GM19328 (cell line): ENCODE measurements around the gene FAM222A.

Experiments used
- ATAC-seq: cut with Tn5 transposase; IDR thresholded peaks from one replicate; pipeline ENCODE4 v1.9.1; 2021; ENCODE audit warnings: mild to moderate bottlenecking, moderate library complexity; ENCODE audit not compliant: unreplicated experiment

Gene FAM222A

DNA sequence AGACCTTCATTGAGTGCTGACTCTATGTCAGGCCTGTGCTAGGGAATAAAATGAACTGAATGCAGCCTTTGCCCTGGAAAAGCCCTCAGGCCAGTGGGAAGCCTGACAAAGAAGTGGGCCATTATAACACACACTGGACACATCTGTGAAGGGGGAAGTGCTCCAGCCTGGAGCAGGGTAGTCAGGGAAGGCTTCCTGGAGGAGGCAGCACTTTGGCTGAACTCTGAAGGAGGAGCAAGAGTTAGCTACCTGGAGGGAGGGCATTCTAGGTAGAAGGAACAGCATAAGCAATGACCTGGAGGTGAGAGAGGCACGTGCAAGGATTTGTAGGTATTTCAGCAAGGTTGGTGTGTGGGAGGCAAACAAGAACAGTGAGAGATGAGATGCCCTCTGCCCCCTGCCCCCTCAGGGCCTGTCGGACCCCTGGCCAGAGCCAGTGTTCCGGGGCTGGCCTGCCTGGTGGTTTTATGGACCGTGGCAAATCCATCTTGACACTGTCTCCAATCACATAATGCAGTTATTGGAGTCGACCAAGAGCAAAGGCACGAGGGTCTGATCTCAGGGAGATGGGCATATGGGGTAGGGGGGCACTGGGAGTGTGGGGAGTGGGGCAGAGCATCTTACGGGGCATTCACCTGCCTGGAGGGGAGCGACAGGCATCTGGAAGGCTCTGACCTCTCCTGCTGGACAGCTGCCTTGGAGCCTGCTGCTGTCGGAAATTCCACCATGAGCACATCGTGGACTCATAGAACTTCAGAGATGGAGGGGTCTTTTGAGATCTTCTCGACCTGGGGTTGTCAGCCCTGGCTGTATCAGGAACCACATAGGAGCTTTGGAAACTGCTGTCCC, 2.7 kb upstream of the FAM222A start:
- no peak for ATAC-seq

DNA sequence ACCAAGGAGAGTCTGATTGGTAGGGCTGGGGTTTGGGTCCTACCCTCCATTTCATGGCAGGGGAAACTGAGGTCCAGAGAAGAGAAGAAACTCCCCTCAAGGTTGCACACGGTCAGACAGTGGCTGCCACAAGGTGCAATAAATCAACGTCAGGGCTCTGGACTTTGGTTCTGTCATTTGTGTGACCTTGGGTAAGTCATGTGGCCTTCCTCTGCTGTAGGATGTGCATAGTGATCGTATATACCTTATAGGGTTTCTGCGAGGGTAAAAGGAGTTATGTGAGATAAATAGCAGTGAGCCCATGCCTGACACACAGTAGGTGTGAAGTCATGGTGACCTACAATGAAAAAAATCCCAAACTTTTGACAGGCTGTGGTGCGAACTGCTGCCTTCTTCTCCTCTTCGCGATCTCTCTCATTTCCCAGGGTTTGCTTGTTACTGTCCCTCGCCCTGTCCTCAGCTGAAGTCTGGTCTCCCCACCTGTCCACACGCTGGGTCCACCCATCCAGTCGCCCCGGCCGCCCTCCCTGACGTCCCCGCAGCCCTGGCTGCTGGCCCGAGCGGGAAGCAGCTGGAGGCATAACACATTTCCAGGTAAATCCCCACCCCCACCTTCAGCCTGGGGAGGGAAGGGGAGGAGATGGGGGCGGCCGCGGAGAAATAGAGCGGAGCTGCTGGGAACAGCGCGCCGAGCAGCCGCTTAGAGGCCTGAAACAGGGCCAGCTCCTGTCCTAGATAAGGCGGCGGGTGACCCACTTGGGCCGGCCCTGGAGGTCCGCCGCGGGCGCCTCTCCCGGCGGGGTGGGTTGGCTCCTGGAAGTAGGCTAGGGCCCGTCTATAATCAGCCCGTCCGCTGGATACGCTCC, 1.8 kb upstream of the FAM222A start:
- ATAC-seq = no peak

DNA sequence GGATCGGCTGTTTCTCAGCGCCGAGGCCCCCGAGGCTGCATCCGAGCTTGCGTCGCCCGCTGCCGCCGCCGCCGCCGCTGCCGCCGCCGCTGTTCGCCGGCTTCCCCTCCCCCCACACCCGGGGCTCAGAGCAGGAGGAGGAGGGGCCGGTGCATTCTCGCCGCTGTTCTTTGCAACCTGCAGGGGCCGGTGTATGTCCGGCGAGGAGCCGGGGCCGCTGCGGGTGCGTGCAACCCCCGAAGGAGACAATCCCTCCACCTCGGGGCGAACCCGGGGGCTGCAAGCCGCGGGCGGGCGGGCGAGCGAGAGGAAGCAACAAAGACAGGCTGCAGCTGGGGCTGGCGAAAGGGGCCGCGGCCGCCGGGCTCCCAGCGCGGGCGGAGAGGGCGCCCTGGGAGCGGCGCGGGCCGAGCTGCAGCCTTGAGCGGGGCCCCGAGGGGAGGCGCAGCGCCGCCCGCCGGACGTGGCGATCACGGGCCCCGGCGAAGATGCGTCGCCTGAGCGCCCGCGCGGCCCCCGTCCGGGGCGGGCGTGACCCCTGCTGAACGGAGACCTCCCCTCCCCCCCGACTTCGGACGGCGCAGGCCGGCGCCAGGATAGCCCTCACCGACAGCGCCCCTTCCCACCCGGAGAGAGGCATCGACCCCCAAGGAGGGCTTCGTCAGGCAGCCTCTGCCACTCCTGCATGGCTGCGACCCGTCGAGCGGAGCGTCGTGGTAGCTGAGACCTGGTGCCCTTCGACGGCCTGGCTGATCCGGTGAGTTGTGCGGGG, 702 bp downstream of the FAM222A start:
- no peak for ATAC-seq

DNA sequence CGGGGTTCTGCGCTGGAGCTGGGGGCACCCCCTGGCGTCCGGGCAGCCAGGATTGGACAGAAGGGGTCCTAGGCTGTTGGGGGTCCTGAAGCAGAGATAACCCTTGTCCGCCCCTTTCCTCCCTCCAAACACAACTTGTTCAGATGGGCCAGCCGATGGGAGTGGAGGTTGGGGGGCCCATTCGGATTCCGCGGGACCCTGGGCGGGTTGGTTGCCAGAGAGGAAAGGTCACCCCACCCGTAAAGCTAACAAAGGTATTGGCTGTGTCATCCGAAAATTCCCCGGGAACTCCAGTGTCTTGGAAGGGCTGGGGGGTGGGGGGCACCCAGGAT, 1.3 kb downstream of the FAM222A start:
- no peak for ATAC-seq

DNA sequence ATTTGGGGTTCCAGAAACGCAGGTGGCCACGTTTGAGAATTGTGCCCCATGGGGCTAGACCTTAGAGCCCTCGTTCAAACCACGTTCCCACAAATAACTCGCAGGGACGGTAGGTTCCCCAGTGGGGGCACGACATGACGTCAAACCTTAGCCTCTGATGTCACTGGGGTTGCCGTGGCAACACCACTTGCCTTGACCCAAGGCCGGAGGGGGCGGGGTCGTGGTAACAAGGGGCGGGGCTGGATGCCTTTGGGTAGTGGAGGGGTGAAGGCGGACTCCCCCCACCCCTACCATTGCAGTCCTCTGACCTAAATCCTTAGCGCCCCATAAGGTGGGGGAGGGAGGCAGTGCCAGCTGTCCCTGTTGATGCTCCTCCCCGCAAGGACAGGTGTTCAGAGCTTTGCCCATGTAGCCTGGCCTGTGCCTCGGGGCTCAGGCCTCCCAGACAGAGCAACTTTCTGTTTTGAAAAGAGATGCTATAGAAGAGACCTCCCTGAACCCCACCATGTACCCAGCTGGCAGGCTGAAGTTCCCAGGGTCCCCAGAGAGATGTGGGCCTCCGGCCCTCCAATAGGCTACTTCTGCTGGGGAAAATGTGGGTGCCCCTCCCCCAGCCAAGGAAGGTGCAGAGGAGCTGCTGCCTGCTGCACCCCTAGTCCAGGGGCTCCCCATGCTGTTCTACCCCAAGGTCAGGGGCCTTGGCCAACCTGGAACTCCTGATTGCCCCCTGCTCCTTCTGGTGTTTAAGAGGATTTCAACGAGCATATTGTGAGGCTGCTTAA, 1.9 kb downstream of the FAM222A start:
- no peak for ATAC-seq

DNA sequence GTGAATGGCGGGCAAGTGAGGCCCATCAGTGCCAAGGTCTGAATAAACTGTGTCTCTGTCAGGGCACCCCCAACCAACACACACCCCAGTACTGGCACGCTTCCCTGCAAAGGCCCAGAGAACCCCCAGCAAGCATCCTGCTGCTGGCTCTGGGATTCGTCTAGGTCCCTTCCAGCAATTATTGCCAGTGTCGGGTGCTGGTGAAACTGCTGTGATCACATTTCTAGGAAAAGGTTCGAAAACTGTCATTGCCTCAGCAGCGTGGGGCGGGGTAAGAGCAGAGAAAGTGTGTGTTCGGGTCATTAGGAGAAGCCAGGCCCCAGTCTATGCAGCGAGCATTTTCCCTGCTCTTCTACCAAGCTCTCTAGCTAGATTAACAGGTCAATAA, 2.5 kb downstream of the FAM222A start:
- ATAC-seq = no peak

DNA sequence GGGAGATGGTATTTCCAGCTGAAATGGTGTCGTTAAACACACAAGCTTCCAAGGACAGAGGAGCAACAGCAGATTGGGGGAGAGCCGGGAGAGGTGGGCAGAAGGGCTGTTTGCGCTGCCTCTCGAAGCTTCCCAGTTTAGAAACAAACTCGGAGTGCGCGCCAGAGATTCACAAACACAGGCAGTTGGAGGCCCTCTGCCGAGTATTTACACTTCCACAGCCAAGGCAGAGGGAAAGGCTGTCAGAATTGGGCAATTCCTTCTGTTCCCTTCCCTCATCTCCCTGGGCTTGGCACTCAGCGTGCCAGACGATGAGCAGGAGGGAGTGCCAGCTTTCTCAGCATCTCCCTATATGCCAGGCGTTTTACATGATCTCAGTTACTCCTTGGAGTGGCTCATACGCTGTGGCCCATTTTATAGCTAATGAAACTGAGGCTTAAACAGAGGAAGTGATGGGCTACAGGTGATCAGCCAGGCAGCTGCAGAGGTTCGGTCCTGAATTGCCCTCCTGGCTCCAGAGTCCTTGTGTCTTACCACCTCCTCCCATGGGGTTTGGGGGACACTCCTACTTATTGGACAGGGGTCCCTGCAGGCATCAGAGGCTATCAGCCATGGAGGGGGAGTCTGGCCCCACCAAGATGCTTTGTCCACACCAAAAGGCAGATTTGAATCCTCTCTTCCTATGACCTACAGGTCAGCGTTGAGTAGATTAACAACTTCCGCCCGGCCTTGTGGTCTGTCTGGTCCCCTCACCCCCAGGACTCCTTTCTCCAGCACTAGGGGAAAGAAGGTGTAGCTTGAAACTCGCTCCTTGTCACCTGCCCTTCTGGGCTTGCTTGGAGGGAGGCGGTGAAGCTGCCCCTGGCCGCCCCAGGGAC, 3.1 kb downstream of the FAM222A start:
- ATAC-seq = no peak

DNA sequence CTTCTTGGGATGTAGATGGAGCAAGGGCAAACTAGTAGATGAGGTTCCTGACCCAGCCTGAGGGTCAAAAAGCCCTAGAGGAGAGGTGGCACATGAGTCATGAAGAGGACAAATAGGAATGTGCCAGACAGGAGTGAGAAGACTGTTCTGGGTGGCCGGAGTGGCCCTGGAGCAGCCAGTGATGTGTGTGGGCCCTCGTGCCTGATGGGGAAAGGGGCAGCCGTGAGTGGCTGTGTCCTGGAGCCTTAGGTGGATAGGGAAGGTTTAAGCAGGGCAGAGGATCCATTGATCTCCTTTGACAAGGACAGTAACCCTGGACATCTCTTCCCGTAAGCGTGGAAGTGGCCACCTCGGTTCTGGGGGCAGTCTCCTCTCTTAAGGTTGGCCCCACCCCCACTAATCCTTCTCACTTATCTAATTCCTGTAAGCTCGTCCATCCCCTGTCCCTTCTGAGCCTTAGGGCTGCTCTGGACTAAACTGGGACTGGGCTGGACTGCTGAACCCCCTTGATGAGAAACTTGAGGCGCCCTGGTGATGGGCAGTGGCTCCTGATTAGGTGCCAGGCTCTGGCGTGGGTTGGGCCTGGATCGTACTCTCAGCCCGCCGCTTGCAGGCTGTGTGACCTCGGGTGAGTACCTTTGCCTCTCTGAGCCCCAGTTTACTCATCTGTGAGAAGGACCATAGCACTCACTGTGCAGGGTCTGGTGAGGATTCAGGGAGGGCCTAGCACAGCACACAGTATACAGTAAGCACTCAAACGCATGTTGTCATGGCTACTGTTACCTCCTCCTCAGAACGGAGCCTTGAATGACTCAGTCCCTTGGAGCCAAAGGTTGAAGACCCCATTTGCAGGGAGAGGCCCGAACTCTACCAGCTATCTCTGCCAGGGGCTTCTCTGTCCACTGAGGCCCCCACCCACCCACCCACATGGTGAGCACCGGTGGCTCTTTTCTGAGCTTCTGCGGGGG, 4.0 kb downstream of the FAM222A start:
- no peak for ATAC-seq

DNA sequence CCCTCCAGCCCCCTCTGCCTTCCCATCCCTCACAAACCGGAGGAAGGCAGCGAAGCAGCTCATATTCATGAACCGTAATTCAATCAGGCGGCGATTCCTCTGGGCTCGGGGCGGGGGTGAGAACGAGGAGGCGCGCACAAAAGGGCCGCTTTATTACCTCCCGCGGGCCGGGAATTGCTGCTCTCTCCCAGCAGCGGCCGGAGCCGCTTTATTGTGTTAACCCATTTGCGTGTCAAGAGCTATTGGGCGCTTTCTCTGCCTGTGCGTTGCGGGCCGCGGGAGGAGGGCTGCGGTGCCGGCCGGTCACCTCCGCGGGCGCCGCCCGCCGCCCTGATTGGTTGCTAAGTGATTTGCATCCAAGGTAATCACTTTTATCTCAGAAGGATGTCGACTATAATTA, 4.8 kb downstream of the FAM222A start:
- no peak for ATAC-seq

DNA sequence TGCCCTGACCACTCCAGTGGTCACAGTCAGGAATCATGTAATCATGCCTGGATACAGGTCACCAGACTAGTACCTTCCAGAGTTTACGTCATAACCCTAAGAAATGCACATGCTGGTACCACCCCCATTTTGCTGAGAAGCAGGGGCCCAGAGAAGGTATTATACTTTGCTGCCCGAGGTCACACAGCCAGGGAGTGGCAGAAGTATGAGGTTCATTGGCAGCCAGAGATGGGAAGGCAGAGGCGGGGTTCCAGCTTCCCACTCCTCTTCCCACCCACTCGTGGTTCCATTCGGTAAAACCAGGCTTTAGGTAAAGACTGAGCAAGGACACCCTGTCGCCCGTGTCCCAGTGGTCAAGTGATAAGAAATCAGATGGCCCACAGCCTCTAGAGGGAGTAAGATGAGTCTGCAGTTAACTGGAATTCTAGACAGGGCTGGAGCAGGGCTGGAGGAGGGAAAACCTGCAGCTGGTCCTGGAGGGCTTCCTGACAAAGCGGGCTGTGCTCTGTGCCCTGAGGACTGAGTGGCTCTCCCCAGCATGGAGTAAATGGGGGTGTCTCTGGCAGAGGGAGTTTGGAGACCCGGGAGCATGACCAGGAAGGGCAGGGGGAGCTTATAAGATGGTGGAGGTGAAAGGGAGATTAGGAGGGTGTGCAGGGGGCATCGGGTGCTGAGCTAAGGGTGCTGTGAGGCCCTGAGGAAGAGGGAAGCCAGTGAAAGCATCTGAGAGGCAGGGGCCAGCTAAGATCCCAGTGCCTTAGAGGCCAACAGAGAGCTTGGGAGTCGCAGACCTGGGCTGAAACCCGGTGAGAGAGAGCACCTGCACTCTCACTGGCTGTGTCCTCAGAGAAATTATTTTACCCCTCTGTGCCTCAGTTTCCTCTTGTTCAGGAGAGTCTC, 5.7 kb downstream of the FAM222A start:
- no peak for ATAC-seq

DNA sequence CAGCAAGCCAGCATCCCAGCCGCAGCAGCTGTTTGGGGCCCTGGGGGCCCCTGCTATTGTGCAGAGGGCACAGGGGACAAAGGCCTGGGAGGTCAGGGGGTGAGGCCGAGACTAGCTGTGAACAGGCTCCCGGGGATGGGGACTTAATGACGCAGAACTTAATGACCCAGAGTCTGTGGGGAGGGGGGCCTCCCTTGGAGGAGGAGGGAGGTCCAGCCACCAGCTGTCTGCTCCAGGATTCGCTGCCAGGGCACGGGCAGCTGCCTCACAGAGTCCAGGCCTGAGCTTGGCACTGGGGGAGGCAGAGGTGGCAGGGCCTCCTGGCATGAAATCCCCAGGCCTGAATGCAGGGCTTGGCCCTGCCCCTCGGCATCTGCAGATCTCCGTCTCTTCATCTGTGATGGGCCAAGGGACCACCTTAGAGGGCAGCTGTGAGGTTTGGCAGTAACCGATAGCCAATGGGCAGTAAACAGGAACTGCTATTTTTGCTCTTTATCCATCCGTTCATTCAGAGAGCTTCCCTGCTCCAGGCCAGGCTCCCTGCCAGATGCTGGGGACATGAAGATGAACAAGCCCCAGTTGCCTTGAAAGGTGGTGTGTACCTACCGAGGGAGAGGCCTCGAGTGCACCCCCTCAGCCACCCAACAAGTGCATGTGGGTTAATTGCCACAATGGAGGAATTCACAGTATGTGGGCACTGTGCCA, 6.7 kb downstream of the FAM222A start:
- ATAC-seq = no peak

DNA sequence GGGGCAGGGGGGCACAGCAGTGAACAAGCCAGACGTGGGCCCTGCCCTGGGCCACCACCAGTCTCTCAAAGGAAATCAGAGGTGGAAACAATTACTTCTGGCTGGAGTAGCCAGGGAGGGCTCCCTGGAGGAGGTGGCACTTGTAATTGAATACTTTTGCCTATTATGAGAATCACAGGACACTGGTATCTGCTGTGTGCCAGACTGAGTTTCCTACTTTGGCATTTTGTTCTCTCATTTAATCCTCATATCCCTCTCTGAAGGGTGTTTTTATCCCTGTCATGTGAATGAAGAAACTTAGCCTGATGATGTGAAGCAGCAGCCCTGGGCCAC, 7.2 kb downstream of the FAM222A start:
- ATAC-seq = no peak

DNA sequence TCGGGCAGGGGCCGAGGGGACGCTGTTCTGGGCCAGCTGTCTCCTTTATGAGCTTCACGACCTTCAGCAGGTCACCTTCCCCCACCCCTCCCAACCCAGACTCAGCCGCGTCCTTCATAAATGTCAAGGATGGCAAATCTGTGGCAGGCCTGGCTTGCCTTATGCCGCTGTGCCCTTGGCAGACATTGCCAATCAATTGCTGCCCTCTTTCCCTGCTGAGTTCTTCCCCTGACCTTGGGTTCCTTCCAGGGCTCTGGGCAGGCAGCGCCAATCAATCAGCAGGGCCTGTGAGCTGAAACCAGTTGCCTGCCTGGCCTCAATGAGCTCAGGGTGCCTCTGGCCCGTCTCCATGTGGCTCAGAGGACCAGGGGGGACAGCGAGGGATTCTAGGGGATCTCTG, 7.7 kb downstream of the FAM222A start:
- ATAC-seq = no peak

DNA sequence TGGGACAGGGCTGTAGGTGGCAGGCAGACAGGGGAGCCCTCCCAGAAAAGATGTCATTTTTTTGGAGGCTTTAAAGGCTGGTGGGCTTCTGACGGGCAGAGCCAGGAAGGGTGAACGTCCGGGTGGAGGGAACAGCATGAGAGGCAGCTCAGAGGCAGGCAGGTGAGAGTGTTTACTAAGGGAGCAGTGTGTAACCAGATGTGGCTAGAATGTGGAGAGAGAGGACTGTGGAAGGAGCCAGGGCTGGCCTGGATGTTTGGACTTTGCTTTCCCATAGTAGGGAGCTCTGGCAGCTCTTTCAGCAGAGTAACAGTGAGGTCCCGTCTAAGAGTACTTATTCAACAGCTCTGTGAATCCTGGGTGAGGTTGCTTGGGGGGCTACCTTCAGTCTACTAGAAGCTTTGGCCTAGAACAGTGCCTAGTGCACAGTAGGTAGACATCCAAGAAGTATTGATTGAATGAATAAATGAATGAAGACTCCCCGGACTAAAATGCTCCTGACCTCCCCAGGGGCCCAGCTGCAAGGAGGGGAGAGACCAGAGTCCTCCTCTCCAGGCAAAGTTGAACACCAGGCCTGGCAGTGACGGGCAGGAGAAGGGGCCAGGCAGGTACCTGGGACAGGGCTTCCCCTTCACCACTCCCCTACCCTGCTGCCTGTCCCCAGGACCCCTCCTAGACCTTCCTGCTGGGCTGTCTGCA, 8.5 kb downstream of the FAM222A start:
- no peak for ATAC-seq

DNA sequence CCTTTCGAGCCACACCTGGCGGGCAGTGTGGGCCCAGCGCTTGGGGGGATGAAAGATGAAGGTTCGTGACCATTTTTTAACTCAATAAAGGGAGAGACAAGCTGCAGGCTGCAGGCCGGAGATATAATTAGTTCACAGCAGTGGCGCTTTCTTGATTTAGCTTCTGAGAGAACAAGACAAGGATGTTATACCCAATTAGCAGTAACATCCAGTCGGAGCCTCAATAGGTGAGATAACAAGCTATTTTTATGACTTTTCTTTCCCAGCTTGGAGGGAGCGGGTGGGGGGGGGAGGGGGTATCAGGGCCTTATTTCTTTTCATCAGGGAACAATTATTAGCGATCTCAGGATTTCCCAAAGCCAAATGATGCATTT, 9.1 kb downstream of the FAM222A start:
- ATAC-seq = no peak

DNA sequence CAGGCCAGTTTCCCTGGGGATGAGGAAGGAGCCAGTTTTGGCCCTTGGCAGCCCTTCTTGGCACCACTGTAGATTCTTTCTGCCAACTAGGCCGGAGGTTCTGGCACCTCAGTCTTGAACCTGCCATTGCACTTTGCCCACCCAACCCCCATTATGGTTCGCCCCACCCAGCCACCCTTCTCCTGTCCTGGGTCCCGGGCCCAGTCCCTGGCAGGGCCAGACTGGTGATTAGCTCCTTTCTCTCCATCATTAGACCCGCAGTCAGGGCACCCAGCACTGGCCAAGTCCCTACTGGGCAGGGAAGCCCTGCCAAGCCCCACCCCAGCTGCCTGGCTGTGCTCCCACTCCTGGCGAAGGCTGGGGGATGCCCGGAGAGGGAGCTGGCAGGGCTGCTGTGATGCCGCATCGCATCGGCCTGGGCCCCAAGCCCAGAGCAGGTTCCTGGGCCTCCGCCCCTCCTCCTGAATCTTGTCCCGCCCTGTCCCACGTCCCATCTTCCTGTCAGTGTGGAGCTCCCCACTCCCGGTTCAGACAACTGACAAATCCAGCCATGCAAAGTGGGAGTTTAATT, 9.8 kb downstream of the FAM222A start:
- ATAC-seq = no peak
